Kidney epithelial cell (primary cell): Measurements from ENCODE around the gene LIF. TPM values are rescaled to one million over a fixed set of nuclear protein-coding genes. Genes with fewer than 3 reads are reported as not detected.
A peak's percentile ranks its signal among the peaks of the same experiment; 100 is the strongest.

Source experiments
- DNase-seq: peaks from one replicate; pipeline ENCODE4 v3.0.0-alpha.2; 2010; ENCODE audit warnings: low read depth
- H3K27me3 ChIP-seq: 2 replicates; pipeline ENCODE4 v1.6.0; 2011; ENCODE audit warnings: low read length; ENCODE audit not compliant: control insufficient read depth, insufficient read depth
- H3K36me3 ChIP-seq: 2 replicates; pipeline ENCODE4 v1.5.1; 2011; ENCODE audit warnings: low read length; ENCODE audit not compliant: control insufficient read depth, insufficient read depth
- H3K4me3 ChIP-seq: 2 replicates; pipeline ENCODE4 v1.5.1; 2011; ENCODE audit warnings: low read depth, mild to moderate bottlenecking, control low read depth, low read length
- total RNA-seq: library from RNA; depleted of rRNA; stranded (reverse); fragments of >200 nt; gene quantifications from 2 replicates; pipeline ENCODE4 v1.2.3, GENCODE V29; 2015
- TF ChIP-seq, protein P1 (sequence below): IDR thresholded peaks from 2 replicates; pipeline ENCODE4 v1.5.1; 2011; ENCODE audit warnings: mild to moderate bottlenecking, moderate library complexity, low read length, control low read depth, inconsistent platforms; ENCODE audit not compliant: insufficient read depth, poor library complexity, severe bottlenecking

LIF gene
- total RNA-seq, 1 donor from 2014 or later: 112 TPM

DNA sequence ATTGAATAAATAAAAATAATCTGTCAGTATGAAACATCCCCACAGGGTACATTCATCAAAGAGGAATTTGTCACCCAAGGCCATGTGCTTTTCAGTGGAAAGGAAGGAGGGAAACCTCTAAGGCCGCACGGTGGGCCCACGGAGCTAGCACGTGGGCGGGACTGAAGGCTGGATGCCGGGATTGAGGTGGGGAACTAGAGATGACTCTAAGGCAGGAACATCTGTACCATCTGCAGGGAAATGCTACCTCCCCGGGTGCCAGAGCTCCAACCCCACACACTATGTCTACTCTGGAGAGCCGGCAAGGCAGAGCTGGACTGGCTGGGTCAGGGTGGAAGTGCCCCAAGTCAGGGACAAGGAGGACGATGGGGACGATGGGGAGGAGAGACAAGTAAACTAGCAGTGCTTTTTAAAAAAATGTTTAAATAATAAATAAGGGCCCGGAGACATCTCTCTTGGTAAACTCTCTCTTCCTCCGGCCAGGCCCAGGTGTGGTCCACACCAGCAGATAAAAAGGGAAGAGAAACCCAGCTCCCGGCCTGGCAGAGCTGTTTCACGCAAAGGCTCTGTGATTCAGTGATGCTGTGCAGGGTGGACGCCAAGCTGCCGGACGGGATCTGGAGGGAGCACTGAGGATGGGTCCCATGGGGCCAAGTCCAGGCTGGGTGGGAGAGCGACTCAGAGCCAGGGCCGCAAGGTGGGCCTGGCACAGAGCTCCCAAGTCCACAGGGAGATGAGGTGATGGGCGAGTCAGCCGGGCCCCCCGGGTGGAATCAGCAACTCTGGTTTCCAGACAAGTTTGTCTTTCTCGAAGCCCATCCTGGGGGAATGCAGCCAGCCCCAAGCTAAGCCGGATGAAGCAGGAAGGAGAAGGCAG, 5.8 kb downstream of the LIF start:
- Histone ChIP-seq H3K27me3 (no peaks in the 10 kb centered on the region), H3K4me3 (no peak overlapping the region), H3K36me3 (peaks cover 8% of the 10 kb centered on the region)
- DNase-seq: no peak
- TF ChIP-seq, protein P1, sequence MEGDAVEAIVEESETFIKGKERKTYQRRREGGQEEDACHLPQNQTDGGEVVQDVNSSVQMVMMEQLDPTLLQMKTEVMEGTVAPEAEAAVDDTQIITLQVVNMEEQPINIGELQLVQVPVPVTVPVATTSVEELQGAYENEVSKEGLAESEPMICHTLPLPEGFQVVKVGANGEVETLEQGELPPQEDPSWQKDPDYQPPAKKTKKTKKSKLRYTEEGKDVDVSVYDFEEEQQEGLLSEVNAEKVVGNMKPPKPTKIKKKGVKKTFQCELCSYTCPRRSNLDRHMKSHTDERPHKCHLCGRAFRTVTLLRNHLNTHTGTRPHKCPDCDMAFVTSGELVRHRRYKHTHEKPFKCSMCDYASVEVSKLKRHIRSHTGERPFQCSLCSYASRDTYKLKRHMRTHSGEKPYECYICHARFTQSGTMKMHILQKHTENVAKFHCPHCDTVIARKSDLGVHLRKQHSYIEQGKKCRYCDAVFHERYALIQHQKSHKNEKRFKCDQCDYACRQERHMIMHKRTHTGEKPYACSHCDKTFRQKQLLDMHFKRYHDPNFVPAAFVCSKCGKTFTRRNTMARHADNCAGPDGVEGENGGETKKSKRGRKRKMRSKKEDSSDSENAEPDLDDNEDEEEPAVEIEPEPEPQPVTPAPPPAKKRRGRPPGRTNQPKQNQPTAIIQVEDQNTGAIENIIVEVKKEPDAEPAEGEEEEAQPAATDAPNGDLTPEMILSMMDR: no peak

- H3K4me3 ChIP-seq: no peak overlapping the region
- DNase-seq: no peak
- TF ChIP-seq, protein P1: no peak
- peaks cover 8% of the 10 kb centered on the region for H3K36me3 ChIP-seq
- H3K27me3 ChIP-seq: no peaks in the 10 kb centered on the region
Measured at GRCh38 chr22:30239488-30240405, 6.8 kb downstream of the LIF start.

GRCh38 chr22:30238661-30239487, 7.7 kb downstream of the LIF start:
- H3K27me3 ChIP-seq: no peaks in the 10 kb centered on the region
- no peak overlapping the region for H3K4me3 ChIP-seq
- TF ChIP-seq, protein P1: no peak
- peak; percentile 58 for DNase-seq
- peaks cover 8% of the 10 kb centered on the region for H3K36me3 ChIP-seq

DNA sequence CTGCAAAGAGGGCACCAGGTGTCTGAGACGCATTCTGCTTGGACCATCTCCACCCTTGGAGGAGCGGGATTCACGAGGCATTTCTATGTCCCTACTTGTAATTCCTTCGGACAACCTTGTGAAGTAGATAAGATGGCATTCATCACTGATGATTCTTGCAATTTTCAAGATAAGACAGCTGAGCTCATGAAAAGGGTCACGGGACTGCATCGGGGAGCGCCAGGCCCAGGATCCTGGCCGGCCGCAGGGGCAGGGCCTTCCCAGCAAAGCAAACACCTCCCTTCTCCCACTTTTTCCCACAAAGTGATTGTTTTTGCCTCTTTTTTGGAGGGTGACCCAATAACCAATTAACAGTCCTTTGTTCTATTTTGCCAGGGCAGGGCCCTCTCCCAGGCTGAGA, 8.4 kb downstream of the LIF start:
- Histone ChIP-seq H3K27me3 (no peaks in the 10 kb centered on the region), H3K4me3 (no peak overlapping the region), H3K36me3 (peaks cover 3% of the 10 kb centered on the region)
- TF ChIP-seq, protein P1: no peak
- no peak for DNase-seq

GRCh38 chr22:30236875-30237274, 9.7 kb downstream of the LIF start:
- Histone ChIP-seq H3K27me3 (no peaks in the 10 kb centered on the region), H3K4me3 (no peak overlapping the region), H3K36me3 (peaks cover 3% of the 10 kb centered on the region)
- no peak for DNase-seq
- TF ChIP-seq, protein P1: no peak
